Measurements from ENCODE around the gene LRP1B.
"Not testable (repeated sequence)": the region's sequence is repeated elsewhere in the genome, so short reads cannot be mapped to it uniquely, and the experiment has no call there.

The LRP1B gene

GRCh38 chr2:142130111-142131009 lies 456 bp downstream of the LRP1B start:
- H3K9me3 Mint-ChIP-seq = peaks cover 7% of the 10 kb centered on the region
- DNase-seq (ENCODE audit: low spot score in 2 of 2) (no peak), ATAC-seq (no peak)
- peaks cover 6% of the 10 kb centered on the region for H3K4me1 Mint-ChIP-seq
- H3K4me3 Mint-ChIP-seq = peak overlapping the region; percentile 54
- no peak overlapping the region for H3K27ac Mint-ChIP-seq
- no peaks in the 10 kb centered on the region for H3K36me3 Mint-ChIP-seq

- H3K27ac Mint-ChIP-seq = no peak overlapping the region
- DNase-seq (ENCODE audit: low spot score in 2 of 2) (no peak), ATAC-seq (no peak)
- H3K4me1 Mint-ChIP-seq = peaks cover 6% of the 10 kb centered on the region
- peaks cover 9% of the 10 kb centered on the region for H3K9me3 Mint-ChIP-seq
- no peaks in the 10 kb centered on the region for H3K36me3 Mint-ChIP-seq
- no peak overlapping the region for H3K4me3 Mint-ChIP-seq
These were observed 2.7 kb downstream of the LRP1B start for GRCh38 chr2:142128105-142128504.

- Mint-ChIP-seq H3K4me3 (no peak overlapping the region), H3K27ac (no peak overlapping the region), H3K9me3 (peaks cover 9% of the 10 kb centered on the region), H3K4me1 (peaks cover 6% of the 10 kb centered on the region), H3K36me3 (no peaks in the 10 kb centered on the region)
- ATAC-seq = no peak
- no peak for DNase-seq (ENCODE audit: low spot score in 2 of 2)
These were observed 3.6 kb downstream of the LRP1B start for GRCh38 chr2:142127248-142127647.

- peaks cover 17% of the 10 kb centered on the region for H3K9me3 Mint-ChIP-seq
- no peak overlapping the region for H3K27ac Mint-ChIP-seq
- DNase-seq (ENCODE audit: low spot score in 2 of 2) (no peak), ATAC-seq (no peak)
- no peaks in the 10 kb centered on the region for H3K4me1 Mint-ChIP-seq
- H3K4me3 Mint-ChIP-seq = no peak overlapping the region
- H3K36me3 Mint-ChIP-seq = no peaks in the 10 kb centered on the region
These were observed 6.1 kb downstream of the LRP1B start for GRCh38 chr2:142124706-142125105.

- DNase-seq (ENCODE audit: low spot score in 2 of 2) = no peak
These were observed 11.5 kb downstream of the LRP1B start for GRCh38 chr2:142119347-142119746.

GRCh38 chr2:142112757-142113221 lies 18.0 kb downstream of the LRP1B start:
- Mint-ChIP-seq H3K36me3 (no peaks in the 10 kb centered on the region), H3K9me3 (peaks cover 7% of the 10 kb centered on the region), H3K4me3 (no peak overlapping the region), H3K4me1 (no peaks in the 10 kb centered on the region), H3K27ac (no peak overlapping the region)
- ATAC-seq (no peak), DNase-seq (ENCODE audit: low spot score in 2 of 2) (no peak)

More at GRCh38 chr2:142119347-142119746, 11.5 kb downstream of the LRP1B start:
- Mint-ChIP-seq H3K4me1 (no peaks in the 10 kb centered on the region), H3K27ac (no peak overlapping the region), H3K4me3 (no peak overlapping the region), H3K36me3 (no peaks in the 10 kb centered on the region), H3K9me3 (peaks cover 13% of the 10 kb centered on the region)
- ATAC-seq = no peak

GRCh38 chr2:142104134-142104758 lies 26.6 kb downstream of the LRP1B start:
- no peaks in the 10 kb centered on the region for H3K9me3 Mint-ChIP-seq
- DNase-seq (ENCODE audit: low spot score in 2 of 2) (no peak), ATAC-seq (no peak)
- H3K4me3 Mint-ChIP-seq = no peak overlapping the region
- no peak overlapping the region for H3K27ac Mint-ChIP-seq
- H3K4me1 Mint-ChIP-seq = no peaks in the 10 kb centered on the region
- no peaks in the 10 kb centered on the region for H3K36me3 Mint-ChIP-seq

- Mint-ChIP-seq H3K36me3 (no peaks in the 10 kb centered on the region), H3K27ac (no peak overlapping the region), H3K9me3 (peaks cover 6% of the 10 kb centered on the region), H3K4me3 (no peak overlapping the region), H3K4me1 (no peaks in the 10 kb centered on the region)
- DNase-seq (ENCODE audit: low spot score in 2 of 2) (no peak), ATAC-seq (no peak)
These were observed 29.8 kb downstream of the LRP1B start for GRCh38 chr2:142100970-142101369.

- Mint-ChIP-seq H3K4me3 (no peak overlapping the region), H3K36me3 (no peaks in the 10 kb centered on the region), H3K9me3 (peaks cover 6% of the 10 kb centered on the region), H3K27ac (no peak overlapping the region), H3K4me1 (no peaks in the 10 kb centered on the region)
- DNase-seq (ENCODE audit: low spot score in 2 of 2) (no peak), ATAC-seq (no peak)
These were observed 30.5 kb downstream of the LRP1B start for GRCh38 chr2:142100139-142100873.

GRCh38 chr2:142097711-142098110 lies 33.1 kb downstream of the LRP1B start:
- H3K4me1 Mint-ChIP-seq = no peaks in the 10 kb centered on the region
- ATAC-seq = no peak
- no peaks in the 10 kb centered on the region for H3K36me3 Mint-ChIP-seq
- no peak overlapping the region for H3K4me3 Mint-ChIP-seq
- H3K27ac Mint-ChIP-seq = no peak overlapping the region
- no peak for DNase-seq (ENCODE audit: low spot score in 2 of 2)
- peaks cover 6% of the 10 kb centered on the region for H3K9me3 Mint-ChIP-seq

- ATAC-seq = no peak
- H3K9me3 Mint-ChIP-seq = peaks cover 6% of the 10 kb centered on the region
These were observed 35.2 kb downstream of the LRP1B start for GRCh38 chr2:142095647-142096046.

GRCh38 chr2:142094233-142094632 lies 36.6 kb downstream of the LRP1B start:
- H3K27ac Mint-ChIP-seq = no peak overlapping the region

More at GRCh38 chr2:142095647-142096046, 35.2 kb downstream of the LRP1B start:
- Mint-ChIP-seq H3K4me1 (no peaks in the 10 kb centered on the region), H3K4me3 (no peak overlapping the region), H3K36me3 (no peaks in the 10 kb centered on the region), H3K27ac (no peak overlapping the region)
- DNase-seq (ENCODE audit: low spot score in 2 of 2) = no peak

GRCh38 chr2:142088058-142088568 lies 42.7 kb downstream of the LRP1B start:
- no peaks in the 10 kb centered on the region for H3K4me1 Mint-ChIP-seq
- H3K9me3 Mint-ChIP-seq = peaks cover 27% of the 10 kb centered on the region
- H3K4me3 Mint-ChIP-seq = no peak overlapping the region
- DNase-seq (ENCODE audit: low spot score in 2 of 2) (no peak), ATAC-seq (no peak)
- no peaks in the 10 kb centered on the region for H3K36me3 Mint-ChIP-seq
- H3K27ac Mint-ChIP-seq = no peak overlapping the region

More at GRCh38 chr2:142094233-142094632, 36.6 kb downstream of the LRP1B start:
- no peak overlapping the region for H3K4me3 Mint-ChIP-seq
- no peaks in the 10 kb centered on the region for H3K4me1 Mint-ChIP-seq
- peaks cover 13% of the 10 kb centered on the region for H3K9me3 Mint-ChIP-seq
- no peaks in the 10 kb centered on the region for H3K36me3 Mint-ChIP-seq
- no peak for ATAC-seq
- no peak for DNase-seq (ENCODE audit: low spot score in 2 of 2)

GRCh38 chr2:142087585-142087984 lies 43.2 kb downstream of the LRP1B start:
- H3K4me1 Mint-ChIP-seq; DNase-seq (ENCODE audit: low spot score in 2 of 2); ATAC-seq; H3K4me3 Mint-ChIP-seq; H3K36me3 Mint-ChIP-seq; H3K27ac Mint-ChIP-seq: not testable (repeated sequence)
- H3K9me3 Mint-ChIP-seq = peaks cover 31% of the 10 kb centered on the region

GRCh38 chr2:142082368-142082767 lies 48.4 kb downstream of the LRP1B start:
- Mint-ChIP-seq H3K4me3 (no peak overlapping the region), H3K36me3 (no peaks in the 10 kb centered on the region), H3K4me1 (no peaks in the 10 kb centered on the region), H3K9me3 (peaks cover 32% of the 10 kb centered on the region), H3K27ac (no peak overlapping the region)
- no peak for ATAC-seq
- DNase-seq (ENCODE audit: low spot score in 2 of 2) = no peak

Data from stimulated activated effector memory CD8-positive, alpha-beta T cell treated with anti-CD3 and anti-CD28 coated beads, Interleukin-12 subunit alpha, Interleukin-12 subunit beta, amount 100 ng/mL, for 72 hours (primary cell).